DOHH2 (cell line): ENCODE measurements around the gene ADCY5.

ENCODE experiments used
- EZH2phosphoT487 ChIP-seq: fragments of 200-600 bp; sonication (generic); IDR thresholded peaks from 2 replicates; pipeline ENCODE4 v1.6.1; 2017; ENCODE audit warnings: borderline replicate concordance, mild to moderate bottlenecking, antibody characterized with exemption, low read length, moderate library complexity, mixed read lengths
- TF ChIP-seq, protein P1 (sequence below): fragments of 200-600 bp; sonication (generic); IDR thresholded peaks from one replicate; pipeline ENCODE4 v1.5.1; 2014; ENCODE audit warnings: antibody characterized with exemption, mild to moderate bottlenecking, low read depth, low read length; ENCODE audit not compliant: poor library complexity, severe bottlenecking

DNA sequence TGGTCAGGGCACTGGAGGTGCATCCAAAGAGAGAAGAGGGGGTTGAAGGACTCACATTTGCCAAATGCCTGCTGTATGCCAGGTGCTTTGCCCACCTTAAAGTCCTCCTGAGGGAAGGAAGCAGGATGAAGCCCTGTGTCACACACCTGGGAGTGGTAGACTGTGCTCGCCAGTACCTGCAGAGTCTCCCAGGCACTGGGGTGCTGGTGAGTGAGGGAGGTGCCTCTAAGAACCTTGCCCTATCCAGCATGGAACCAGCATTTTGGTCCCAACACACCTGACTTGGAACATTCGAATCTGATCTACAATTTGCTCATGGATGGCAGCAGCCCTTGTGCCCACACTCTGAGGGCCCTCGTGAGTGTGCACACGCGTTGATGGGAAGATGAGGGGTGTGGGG is 170.4 kb downstream of the ADCY5 start:
- TF ChIP-seq, protein P1, sequence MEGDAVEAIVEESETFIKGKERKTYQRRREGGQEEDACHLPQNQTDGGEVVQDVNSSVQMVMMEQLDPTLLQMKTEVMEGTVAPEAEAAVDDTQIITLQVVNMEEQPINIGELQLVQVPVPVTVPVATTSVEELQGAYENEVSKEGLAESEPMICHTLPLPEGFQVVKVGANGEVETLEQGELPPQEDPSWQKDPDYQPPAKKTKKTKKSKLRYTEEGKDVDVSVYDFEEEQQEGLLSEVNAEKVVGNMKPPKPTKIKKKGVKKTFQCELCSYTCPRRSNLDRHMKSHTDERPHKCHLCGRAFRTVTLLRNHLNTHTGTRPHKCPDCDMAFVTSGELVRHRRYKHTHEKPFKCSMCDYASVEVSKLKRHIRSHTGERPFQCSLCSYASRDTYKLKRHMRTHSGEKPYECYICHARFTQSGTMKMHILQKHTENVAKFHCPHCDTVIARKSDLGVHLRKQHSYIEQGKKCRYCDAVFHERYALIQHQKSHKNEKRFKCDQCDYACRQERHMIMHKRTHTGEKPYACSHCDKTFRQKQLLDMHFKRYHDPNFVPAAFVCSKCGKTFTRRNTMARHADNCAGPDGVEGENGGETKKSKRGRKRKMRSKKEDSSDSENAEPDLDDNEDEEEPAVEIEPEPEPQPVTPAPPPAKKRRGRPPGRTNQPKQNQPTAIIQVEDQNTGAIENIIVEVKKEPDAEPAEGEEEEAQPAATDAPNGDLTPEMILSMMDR: no peak
- TF ChIP-seq EZH2phosphoT487: no peak
